LNCaP clone FGC (cell line): ENCODE data around the gene HIPK2.

Experiments
- DNase-seq: peaks from one replicate; pipeline ENCODE4 v3.0.0-alpha.2; 2011; ENCODE audit warnings: low read depth
- H3K4me3 ChIP-seq: 2 replicates; pipeline ENCODE4 v1.5.1; 2011; ENCODE audit warnings: mild to moderate bottlenecking, low read depth, low read length, control low read depth
- CTCF ChIP-seq: IDR thresholded peaks from 2 replicates; pipeline ENCODE4 v1.5.1; 2012; ENCODE audit warnings: mild to moderate bottlenecking; ENCODE audit not compliant: control insufficient read depth, insufficient read depth; ENCODE audit errors: extremely low read depth

HIPK2 gene

GRCh38 chr7:139610595-139610994 lies 167.2 kb downstream of the HIPK2 start:
- no peak for DNase-seq
- TF ChIP-seq CTCF = no peak
- no peak overlapping the region for H3K4me3 ChIP-seq

- TF ChIP-seq CTCF = no peak
- no peak for DNase-seq
- H3K4me3 ChIP-seq = no peak overlapping the region
Measured at GRCh38 chr7:139603896-139604295, 173.9 kb downstream of the HIPK2 start.

GRCh38 chr7:139603282-139603681 lies 174.5 kb downstream of the HIPK2 start:
- DNase-seq = no peak
- no peak for TF ChIP-seq CTCF
- H3K4me3 ChIP-seq = no peak overlapping the region

- peak; percentile 72 for TF ChIP-seq CTCF
- peak; percentile 26 for DNase-seq
- H3K4me3 ChIP-seq = no peak overlapping the region
Measured at GRCh38 chr7:139602143-139602722, 175.6 kb downstream of the HIPK2 start.

- TF ChIP-seq CTCF = no peak
Measured at GRCh38 chr7:139601176-139601575, 176.6 kb downstream of the HIPK2 start.

GRCh38 chr7:139600306-139600705 lies 177.5 kb downstream of the HIPK2 start:
- no peak for TF ChIP-seq CTCF
- no peak for DNase-seq

More at GRCh38 chr7:139601176-139601575, 176.6 kb downstream of the HIPK2 start:
- no peak for DNase-seq
- H3K4me3 ChIP-seq = no peak overlapping the region

GRCh38 chr7:139598642-139599041 lies 179.2 kb downstream of the HIPK2 start:
- TF ChIP-seq CTCF = no peak
- peak; percentile 81 for DNase-seq
- no peak overlapping the region for H3K4me3 ChIP-seq

More at GRCh38 chr7:139600306-139600705, 177.5 kb downstream of the HIPK2 start:
- H3K4me3 ChIP-seq = no peak overlapping the region
